Central memory CD4-positive, alpha-beta T cell (primary cell): ENCODE measurements around the gene ADAM30.

Source experiments
- DNase-seq: peaks from one replicate; pipeline ENCODE4 v3.0.0; 2022
- total RNA-seq, 3 experiments: gene quantifications; one replicate each; lab custom pipeline; 2026; lab: John Stamatoyannopoulos, UW

Gene ADAM30
- 0 reads per million in 3 experiments for total RNA-seq

GRCh38 chr1:119896303-119896702, at the start of gene ADAM30:
Gene ADAM30, minus strand, starts transcription at chr1:119896515. Its CDS starts 179 bp downstream, at chr1:119896336.
- DNase-seq, result no peak

- no peak for DNase-seq
These were observed 46.9 kb upstream of the ADAM30 start for GRCh38 chr1:119943216-119943615.

GRCh38 chr1:119941392-119941791, 45.1 kb upstream of the ADAM30 start:
- DNase-seq, result no peak

DNA sequence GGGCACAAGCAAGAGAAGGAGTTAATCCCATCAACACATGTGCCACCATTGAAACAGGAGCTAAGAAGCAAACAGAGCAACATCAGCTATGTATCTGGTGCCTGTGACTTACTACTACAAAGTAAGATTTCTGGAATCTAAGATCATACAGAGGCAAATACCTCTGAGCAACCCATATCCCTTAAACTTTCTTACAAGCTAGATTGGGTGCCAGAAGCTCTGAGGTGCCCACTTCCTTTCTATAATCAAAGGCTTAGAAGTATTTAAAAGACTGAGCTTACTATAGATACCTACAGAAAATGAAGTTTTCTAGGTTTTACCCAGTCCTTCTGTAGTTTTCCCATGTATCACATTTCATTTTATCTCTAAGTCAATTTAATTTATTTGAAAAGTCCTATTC, 44.4 kb upstream of the ADAM30 start:
- DNase-seq, result no peak

DNA sequence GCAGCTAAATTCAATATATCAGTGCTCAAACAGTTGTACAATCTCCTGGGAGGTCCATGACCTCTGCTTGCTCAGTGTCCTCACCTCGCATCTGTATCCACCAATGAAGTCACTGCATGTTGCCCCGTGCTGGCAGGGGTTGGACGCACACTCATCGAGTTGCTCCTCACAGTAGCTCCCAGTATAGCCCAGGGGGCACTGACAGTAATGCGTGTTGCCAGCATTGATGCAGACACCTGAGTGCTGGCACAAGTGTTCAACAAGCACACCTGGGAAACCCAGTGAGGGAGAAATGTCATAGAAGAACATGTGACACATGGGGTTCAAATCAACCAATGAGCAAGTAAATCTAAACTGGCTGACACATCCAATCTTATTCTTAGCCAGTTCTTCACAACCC, 40.9 kb upstream of the ADAM30 start:
- DNase-seq, result no peak

- DNase-seq, result no peak
These were observed 39.6 kb upstream of the ADAM30 start for GRCh38 chr1:119935915-119936314.

DNA sequence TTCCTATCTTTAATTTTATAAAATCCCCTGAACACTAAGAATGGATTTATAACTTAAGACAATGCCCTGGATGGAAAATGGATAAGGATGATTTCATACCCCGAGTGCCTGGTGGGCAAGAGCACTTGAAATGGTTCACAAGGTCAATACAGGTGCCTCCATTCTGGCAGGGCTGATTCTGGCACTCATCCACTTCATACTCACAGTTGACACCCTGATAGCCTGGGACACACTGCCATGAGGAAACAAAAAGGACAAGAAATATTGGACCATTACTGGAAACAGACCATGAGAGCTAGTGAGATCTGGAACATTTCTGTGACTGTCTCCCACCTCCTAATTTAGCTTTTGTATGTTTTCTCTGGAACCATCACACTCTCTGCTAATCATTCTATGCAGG, 39.1 kb upstream of the ADAM30 start:
- DNase-seq, result no peak

DNA sequence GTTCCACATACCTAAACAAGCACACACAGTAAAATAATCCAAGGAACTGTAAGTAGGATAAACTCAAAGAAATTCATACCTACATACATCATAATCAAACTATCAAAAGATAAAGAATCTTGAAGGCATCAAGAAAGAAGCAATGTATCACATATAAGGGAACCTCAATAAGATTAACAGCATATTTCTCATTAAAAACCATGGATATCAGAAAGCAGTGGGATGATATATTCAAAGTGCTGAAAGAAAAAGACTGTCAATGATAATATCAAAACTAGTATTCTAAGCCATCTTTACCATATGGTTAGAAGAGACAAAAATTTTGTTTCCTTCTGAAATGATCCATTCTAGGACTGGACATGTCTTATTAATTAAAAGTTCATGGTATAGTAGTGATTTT, 37.1 kb upstream of the ADAM30 start:
- DNase-seq, result no peak

DNA sequence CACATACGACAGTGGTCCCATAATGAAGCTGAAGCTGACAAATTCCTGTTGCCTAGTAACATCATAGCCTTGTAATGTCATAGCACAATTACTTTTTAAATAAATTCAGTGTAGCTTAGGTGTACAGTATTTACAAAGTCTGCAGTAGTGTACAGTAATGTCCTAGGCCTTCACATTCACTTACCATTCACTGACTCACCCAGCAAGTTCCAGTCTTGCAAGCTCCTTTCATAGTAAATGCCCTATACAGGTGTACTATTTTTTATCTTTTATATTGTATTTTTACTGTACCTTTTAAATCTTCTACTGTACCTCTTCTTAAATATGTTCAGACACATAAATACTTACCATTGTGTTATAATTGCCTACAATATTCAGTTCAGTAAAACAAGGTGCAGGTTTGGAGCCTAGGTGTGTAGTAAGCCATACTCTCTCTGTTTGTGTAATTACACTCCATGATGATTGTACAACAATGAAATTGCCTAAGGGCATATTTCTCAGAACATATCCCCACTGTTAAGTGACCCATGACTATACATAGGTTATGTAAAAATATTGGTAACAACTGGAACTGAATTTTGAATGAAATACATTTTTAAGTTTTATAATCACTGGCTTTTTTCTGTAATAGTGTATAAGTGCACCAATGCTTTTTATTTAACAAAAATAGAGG, 33.5 kb upstream of the ADAM30 start:
- no peak for DNase-seq

DNA sequence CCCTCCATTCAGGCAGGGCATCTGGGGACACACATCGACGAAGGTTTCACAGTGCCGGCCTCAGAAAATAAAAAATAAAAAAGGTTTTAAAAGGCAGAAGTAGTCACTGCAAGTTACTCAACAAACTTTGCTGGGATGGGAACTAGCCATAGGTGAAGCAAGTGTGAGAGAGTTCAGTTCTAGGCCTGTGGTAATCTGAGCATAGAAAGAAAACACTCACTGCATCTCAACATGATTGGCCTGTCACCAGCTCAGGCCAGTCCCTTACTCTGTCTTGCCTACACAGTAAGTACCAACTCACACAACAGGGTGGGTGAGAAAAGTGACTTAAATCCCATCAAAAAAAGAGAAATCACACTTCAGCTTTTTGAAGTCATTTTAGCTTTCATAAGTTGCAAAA, 30.2 kb upstream of the ADAM30 start:
- DNase-seq, result no peak

DNA sequence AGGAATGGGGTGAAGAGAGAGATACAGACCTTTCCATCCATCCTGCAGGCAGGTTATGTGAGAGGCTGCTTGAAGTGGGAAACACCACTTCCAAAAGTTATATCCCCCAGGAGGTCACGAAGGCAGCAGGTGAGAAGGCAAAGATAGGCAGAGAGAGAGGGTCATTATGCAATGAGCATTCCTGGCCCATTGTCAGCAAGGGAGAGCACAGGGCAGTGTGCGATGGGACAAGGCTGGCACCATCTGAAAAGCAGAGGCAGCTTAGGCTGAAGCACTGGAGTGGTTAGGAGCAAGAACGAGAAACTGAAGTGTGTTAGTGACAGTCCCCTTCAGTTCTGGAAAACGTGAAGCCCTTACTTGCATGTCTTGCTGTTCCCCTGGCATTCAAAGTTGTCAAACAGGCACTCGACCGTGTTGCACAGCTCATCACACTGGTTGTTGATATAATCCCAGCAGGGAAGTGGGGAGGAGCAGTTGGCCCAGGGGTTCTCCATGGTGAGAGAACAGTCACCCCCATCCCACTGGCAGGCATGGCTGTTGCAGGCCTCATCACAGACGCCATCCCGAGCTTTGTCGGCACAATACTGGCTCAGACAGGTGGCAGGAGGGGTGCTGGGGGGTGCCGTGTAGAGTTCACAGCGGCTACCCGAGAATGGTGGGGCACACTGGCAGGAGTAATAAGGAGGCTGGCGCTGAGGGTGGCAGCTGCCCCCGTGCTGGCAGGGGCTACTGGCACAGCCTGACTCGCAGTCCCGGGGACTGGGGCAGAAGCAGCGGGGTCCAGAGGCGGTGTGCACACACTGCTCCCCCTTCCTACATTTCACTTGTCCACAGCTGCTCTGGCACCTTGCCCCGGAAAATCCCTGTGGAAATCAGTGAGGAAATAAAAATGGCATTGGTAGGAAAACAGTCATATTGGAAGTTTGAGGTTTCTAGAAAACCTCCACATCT, 28.9 kb upstream of the ADAM30 start:
- no peak for DNase-seq

- DNase-seq, result no peak
These were observed 24.0 kb upstream of the ADAM30 start for GRCh38 chr1:119920104-119920968.

DNA sequence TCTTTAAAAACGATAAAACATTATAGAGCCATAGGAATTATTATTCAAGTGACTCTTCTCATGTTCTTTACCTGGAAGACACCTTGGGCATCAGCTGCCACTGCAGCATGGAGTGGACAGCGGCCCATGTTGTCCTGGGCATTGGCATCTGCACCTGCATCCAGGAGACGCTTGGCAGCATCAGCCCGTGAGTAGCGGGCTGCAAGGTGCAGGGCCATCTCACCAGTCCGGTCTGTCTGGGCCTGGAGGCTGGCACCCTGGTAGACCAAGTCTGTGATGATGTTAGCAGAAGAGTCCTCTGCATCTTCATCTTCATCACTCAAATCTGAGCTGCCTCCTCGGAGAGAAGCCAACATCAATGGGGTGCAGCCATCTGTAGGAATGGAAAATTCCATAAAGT, 22.9 kb upstream of the ADAM30 start:
- no peak for DNase-seq

GRCh38 chr1:119918301-119918700, 22.0 kb upstream of the ADAM30 start:
- DNase-seq, result no peak

DNA sequence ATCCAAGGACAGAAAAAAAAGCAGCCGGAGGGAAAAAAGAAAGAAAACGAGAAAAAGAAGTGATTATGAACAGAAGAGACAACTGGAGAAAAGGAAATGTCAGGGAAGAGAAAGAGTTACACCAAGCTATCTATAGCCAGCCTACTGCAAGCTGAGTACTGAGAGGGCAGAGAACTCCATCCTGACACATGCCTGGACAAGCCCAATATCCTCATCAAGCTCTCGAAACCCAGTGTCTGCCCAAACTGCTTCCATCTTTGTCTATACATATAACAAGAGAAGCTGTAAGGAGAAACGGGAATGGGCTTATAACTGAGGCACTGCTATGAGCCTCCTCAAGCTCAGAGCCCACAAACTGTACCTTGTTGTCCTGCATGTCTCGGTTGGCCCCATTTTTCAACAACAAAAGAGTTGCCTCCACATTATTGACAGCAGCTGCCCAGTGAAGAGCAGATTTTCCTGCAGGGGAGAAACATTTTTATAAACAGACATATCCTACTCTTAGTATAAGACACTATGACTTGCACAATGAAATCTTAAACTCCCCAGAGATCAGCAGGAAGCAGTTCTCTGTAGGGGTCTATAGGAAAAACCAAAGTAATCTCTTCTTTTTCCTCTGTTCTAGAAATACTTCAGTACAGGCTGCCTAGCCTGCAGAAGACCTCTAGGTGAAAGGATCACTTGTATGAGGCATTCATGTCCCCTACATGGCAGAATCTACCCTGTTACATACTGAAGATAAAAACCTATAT, 21.2 kb upstream of the ADAM30 start:
- DNase-seq, result no peak

GRCh38 chr1:119915517-119915916, 19.2 kb upstream of the ADAM30 start:
- DNase-seq, result no peak

DNA sequence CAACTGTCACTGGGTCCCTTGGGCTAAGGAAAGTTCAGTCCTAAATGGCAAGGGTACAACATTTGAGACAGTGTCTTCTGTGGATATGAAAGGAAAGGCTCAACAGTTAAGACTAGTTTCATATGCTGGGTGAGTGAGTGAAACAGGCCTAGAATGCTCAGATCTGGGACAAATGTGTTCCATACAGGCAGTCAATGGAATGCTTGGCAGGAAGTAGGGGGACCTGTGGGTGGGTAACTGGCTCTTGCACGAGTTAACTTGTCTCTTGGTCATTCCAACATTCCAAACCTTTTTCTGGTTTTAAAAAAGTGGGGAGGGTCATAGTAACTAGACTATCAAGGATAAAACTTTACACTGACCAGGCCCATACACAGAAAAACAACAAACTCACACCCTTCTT, 17.8 kb upstream of the ADAM30 start:
- no peak for DNase-seq

- no peak for DNase-seq
These were observed 16.6 kb upstream of the ADAM30 start for GRCh38 chr1:119912963-119913362.

DNA sequence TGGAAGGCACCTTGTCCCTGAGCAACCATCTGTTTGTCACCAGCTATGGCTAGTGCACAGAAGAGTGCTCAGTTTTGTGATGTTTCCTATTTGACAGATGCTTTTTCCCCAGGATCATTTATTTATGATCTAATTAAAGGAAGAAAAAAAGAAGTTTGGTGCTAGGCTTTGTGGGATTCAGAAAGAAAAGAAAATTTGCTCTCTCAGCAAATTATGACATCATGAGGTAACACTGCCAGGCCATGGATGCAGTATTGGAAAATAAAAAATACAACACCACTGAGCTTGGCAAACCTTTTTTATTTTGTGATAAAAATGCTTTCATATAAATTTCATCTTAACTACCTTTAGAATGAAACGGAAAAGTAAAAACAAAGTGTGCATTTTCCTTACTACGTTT, 15.5 kb upstream of the ADAM30 start:
- no peak for DNase-seq

DNA sequence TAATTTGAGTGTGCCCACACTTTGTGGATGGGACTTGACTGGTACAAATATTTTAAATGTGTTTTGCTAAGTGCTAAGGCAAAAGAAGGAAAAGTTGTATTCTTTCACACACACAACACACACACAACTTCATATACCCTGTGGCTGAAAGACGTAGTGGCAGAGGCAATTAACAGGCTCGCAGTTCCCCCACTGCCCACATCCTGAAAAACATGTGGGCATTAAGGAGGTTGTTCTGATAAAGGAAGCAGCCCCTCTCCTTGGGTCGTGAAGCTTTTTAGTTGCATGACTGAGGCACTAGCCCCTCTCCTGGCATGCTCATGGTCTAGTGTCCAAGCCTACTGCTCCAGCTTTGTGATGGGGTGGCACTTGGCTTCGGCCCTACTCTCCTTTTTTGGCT, 14.3 kb upstream of the ADAM30 start:
- no peak for DNase-seq

DNA sequence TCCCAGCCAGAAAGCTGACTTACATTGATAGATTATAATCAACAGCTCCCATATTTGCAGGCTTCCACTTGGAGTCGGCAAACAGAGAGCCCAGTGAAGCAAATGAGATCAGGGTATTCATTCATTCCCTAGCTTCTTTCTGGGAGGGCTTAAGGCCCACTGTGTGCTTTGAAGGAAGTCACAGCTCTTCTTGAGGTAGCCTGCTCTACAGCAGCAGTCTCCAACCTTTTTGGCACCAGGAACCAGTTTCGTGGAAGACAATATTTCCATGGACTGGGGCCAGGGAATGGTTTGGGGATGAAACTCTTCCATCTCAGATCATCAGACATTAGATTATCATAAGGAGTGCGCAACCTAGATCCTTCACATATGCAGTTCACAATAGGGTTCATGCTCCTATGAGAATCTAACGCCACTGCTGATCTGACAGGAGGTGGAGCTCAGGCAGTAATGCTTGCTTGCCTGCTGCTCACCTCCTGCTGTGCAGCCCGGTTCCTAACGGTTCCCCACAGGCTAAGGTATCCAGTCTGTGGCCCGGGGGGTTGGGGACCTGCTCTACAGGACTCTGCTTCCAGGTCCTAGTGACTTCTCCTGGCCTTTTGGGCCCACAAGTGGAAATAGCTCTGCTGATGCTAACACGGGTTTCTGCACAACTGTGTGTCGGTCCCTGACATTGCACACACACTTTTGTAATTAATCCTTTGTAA, 13.7 kb upstream of the ADAM30 start:
- DNase-seq, result no peak

DNA sequence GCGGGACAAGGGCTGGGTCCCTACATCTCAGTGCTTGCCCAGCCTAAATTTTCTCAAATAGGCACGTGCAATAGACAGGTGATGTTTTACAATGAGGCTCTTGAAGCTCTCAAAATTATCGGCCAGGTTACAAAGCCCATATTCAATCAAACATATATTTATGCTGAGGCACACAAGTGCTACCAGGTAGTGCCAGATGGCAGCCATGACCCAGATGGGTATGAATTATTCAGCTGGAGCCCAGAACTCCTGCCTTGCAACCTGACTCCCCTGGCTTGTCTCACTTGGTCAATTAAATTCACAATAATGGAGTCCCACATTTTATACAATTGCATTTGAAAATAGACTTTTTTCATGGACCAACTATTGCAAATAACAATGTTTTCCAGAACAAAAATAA, 12.3 kb upstream of the ADAM30 start:
- no peak for DNase-seq
